Cardiac septum (tissue), 1 donor: ENCODE results near the gene CHSY1. TPM values are rescaled to one million over a fixed set of nuclear protein-coding genes. Genes with fewer than 3 reads are reported as not detected.
"Not testable (repeated sequence)": the region's sequence is repeated elsewhere in the genome, so short reads cannot be mapped to it uniquely, and the experiment has no call there.

Experiments used
- DNase-seq: peaks from one replicate; pipeline ENCODE4 v3.0.0-alpha.2; 2020; ENCODE audit warnings: low spot score
- intact Hi-C: fragments of 100-400 bp; cut with DNase I; formaldehyde crosslinking; loops from one replicate; pipeline ENCODE4 v1.14.0; 2022
- long read RNA-seq: library from polyadenylated mRNA; unstranded; transcript quantifications from one replicate; pipeline ENCODE4 v2.0.0, GENCODE V29; 2021
- total RNA-seq: library from RNA; stranded (reverse); fragmentation: NEBNext Ultra II Directional; extraction: Animal tissue kit (Norgen Biotek cat#: 25700); gene quantifications from one replicate; pipeline ENCODE4 v1.2.1, GENCODE V29; 2021
- donor health status: DM: no; HTN: no; CAD: no.

CHSY1 gene
- 17.5 TPM for total RNA-seq
- long read RNA-seq, full-length matches to known transcripts = 12 of 30 reads
- long read RNA-seq, partial matches to known transcripts = 9 of 30 reads
- long read RNA-seq, other reads (novel, unspliced or antisense) = 9 of 30 reads

GRCh38 chr15:101251830-101252820 is at the start of gene CHSY1:
Gene CHSY1, minus strand, starts transcription at chr15:101252048. Its CDS starts 592 bp downstream, at chr15:101251456.
- peak; percentile 97 for DNase-seq
- intact Hi-C loops = loop anchor here (5.0 to 10.0 kb wide), 2 partner anchors 50 to 337 kb away; partner anchors contain the start of gene LRRK1

GRCh38 chr15:101296418-101297405 is 44.9 kb upstream of the CHSY1 start:
- intact Hi-C loops = loop anchor here (5.0 kb wide), 1 partner anchor 286 kb away; no protein-coding TSS in a partner anchor

GRCh38 chr15:101295607-101296161 is 43.8 kb upstream of the CHSY1 start:
- intact Hi-C loops = loop anchor here (5.0 kb wide), 1 partner anchor 287 kb away; no protein-coding TSS in a partner anchor
- no peak for DNase-seq

More at GRCh38 chr15:101296418-101297405, 44.9 kb upstream of the CHSY1 start:
- no peak for DNase-seq

- intact Hi-C loops = loop anchor here (5.0 kb wide), 2 partner anchors 287 to 357 kb away; partner anchors contain the start of gene TM2D3
- peak; percentile 98 for DNase-seq
These were observed 43.1 kb upstream of the CHSY1 start, which contains the start of gene SNRPA1 for GRCh38 chr15:101294731-101295606. Gene SNRPA1, minus strand, starts transcription at chr15:101295248. Its CDS starts 70 bp downstream, at chr15:101295178.

- intact Hi-C loops = loop anchor here (5.0 kb wide), 1 partner anchor 359 kb away; the partner anchor contains the start of gene TM2D3
- no peak for DNase-seq
These were observed 41.3 kb upstream of the CHSY1 start for GRCh38 chr15:101293122-101293521.

- DNase-seq = no peak
- intact Hi-C loops = no loop called here
These were observed 37.2 kb upstream of the CHSY1 start for GRCh38 chr15:101288905-101289513.

- intact Hi-C loops, DNase-seq: not testable (repeated sequence)
These were observed 35.5 kb upstream of the CHSY1 start for GRCh38 chr15:101287342-101287741.

- intact Hi-C loops = no loop called here
- DNase-seq = no peak
These were observed 34.7 kb upstream of the CHSY1 start for GRCh38 chr15:101286471-101287114.

GRCh38 chr15:101283931-101284330 is 32.1 kb upstream of the CHSY1 start:
- intact Hi-C loops = no loop called here
- no peak for DNase-seq

- intact Hi-C loops = no loop called here
- no peak for DNase-seq
These were observed 28.2 kb upstream of the CHSY1 start for GRCh38 chr15:101280007-101280406.

- intact Hi-C loops = loop anchor here (10.0 kb wide), 1 partner anchor 673 kb away; the partner anchor contains the start of genes ASB7 and LINS1
- no peak for DNase-seq
These were observed 26.2 kb upstream of the CHSY1 start for GRCh38 chr15:101277943-101278564.

GRCh38 chr15:101277038-101277822 is 25.4 kb upstream of the CHSY1 start, which contains the start of gene SELENOS:
Gene SELENOS, minus strand, starts transcription at chr15:101277485. Its CDS starts 68 bp downstream, at chr15:101277417.
- DNase-seq = peak; percentile 95
- intact Hi-C loops = loop anchor here (10.0 kb wide), 1 partner anchor 672 kb away; the partner anchor contains the start of genes ASB7 and LINS1

GRCh38 chr15:101276501-101277037 is 24.7 kb upstream of the CHSY1 start:
- DNase-seq = no peak

GRCh38 chr15:101275018-101275417 is 23.2 kb upstream of the CHSY1 start:
- intact Hi-C loops = loop anchor here (10.0 kb wide), 1 partner anchor 670 kb away; the partner anchor contains the start of genes ASB7 and LINS1
- no peak for DNase-seq

More at GRCh38 chr15:101276501-101277037, 24.7 kb upstream of the CHSY1 start:
- intact Hi-C loops = loop anchor here (10.0 kb wide), 1 partner anchor 672 kb away; the partner anchor contains the start of genes ASB7 and LINS1

GRCh38 chr15:101273534-101273933 is 21.7 kb upstream of the CHSY1 start:
- intact Hi-C loops = loop anchor here (10.0 kb wide), 1 partner anchor 669 kb away; the partner anchor contains the start of genes ASB7 and LINS1
- DNase-seq = no peak
